Stimulated activated CD4-positive, alpha-beta T cell treated with anti-CD3 and anti-CD28 coated beads, Interleukin-1b, Interleukin-23, amount 100 ng/mL, for 4 hours (primary cell): Measurements from ENCODE around the gene DPY19L2.
"Not testable (repeated sequence)": the region's sequence is repeated elsewhere in the genome, so short reads cannot be mapped to it uniquely, and the experiment has no call there.

Experiments
- DNase-seq, 2 donors: peaks; one replicate each; pipeline ENCODE4 v3.0.0-alpha.2; 2020; ENCODE audit warnings: low read depth in 2 of 2

DPY19L2 gene

GRCh38 chr12:63668028-63668799 lies at the start of gene DPY19L2:
DPY19L2 (minus strand) TSS chr12:63668493; CDS start chr12:63668393, 100 bp downstream.
- peak in 1 of 2 donors; percentile 45 for DNase-seq

GRCh38 chr12:63716891-63717290 lies 48.6 kb upstream of the DPY19L2 start:
- DNase-seq: not testable (repeated sequence)

- DNase-seq: not testable (repeated sequence)
Observed at GRCh38 chr12:63715107-63715625, 46.9 kb upstream of the DPY19L2 start.

- not testable (repeated sequence) for DNase-seq
Observed at GRCh38 chr12:63714409-63714808, 46.1 kb upstream of the DPY19L2 start.

GRCh38 chr12:63713681-63714075 lies 45.4 kb upstream of the DPY19L2 start:
- not testable (repeated sequence) for DNase-seq

GRCh38 chr12:63712979-63713680 lies 44.8 kb upstream of the DPY19L2 start:
- not testable (repeated sequence) for DNase-seq

GRCh38 chr12:63712376-63712974 lies 44.2 kb upstream of the DPY19L2 start:
- not testable (repeated sequence) for DNase-seq

- not testable (repeated sequence) for DNase-seq
Observed at GRCh38 chr12:63711339-63711738, 43.0 kb upstream of the DPY19L2 start.

GRCh38 chr12:63706336-63706735 lies 38.0 kb upstream of the DPY19L2 start:
- no peak for DNase-seq

- DNase-seq: not testable (repeated sequence)
Observed at GRCh38 chr12:63699678-63700382, 31.5 kb upstream of the DPY19L2 start.

GRCh38 chr12:63699011-63699410 lies 30.7 kb upstream of the DPY19L2 start:
- not testable (repeated sequence) for DNase-seq

GRCh38 chr12:63690837-63691236 lies 22.5 kb upstream of the DPY19L2 start:
- DNase-seq: not testable (repeated sequence)

- DNase-seq: not testable (repeated sequence)
Observed at GRCh38 chr12:63689141-63689540, 20.8 kb upstream of the DPY19L2 start.

- DNase-seq: not testable (repeated sequence)
Observed at GRCh38 chr12:63686623-63687022, 18.3 kb upstream of the DPY19L2 start.

- DNase-seq: not testable (repeated sequence)
Observed at GRCh38 chr12:63685789-63686188, 17.5 kb upstream of the DPY19L2 start.

- not testable (repeated sequence) for DNase-seq
Observed at GRCh38 chr12:63682617-63683016, 14.3 kb upstream of the DPY19L2 start.

GRCh38 chr12:63680758-63681157 lies 12.5 kb upstream of the DPY19L2 start:
- DNase-seq: not testable (repeated sequence)

GRCh38 chr12:63672550-63672949 lies 4.3 kb upstream of the DPY19L2 start:
- not testable (repeated sequence) for DNase-seq

- DNase-seq: not testable (repeated sequence)
Observed at GRCh38 chr12:63669936-63670335, 1.6 kb upstream of the DPY19L2 start.

- not testable (repeated sequence) for DNase-seq
Observed at GRCh38 chr12:63669427-63669826, 1.1 kb upstream of the DPY19L2 start.

- DNase-seq: not testable (repeated sequence)
Observed at GRCh38 chr12:63668800-63669365, 590 bp upstream of the DPY19L2 start.
